Endothelial cell (in vitro differentiated cells): ENCODE measurements around the gene DUOX2. TPM values are rescaled to one million over a fixed set of nuclear protein-coding genes. Genes with fewer than 3 reads are reported as not detected.

Experiments
- DNase-seq: peaks from one replicate; pipeline ENCODE4 v3.0.0; 2021; ENCODE audit warnings: low spot score
- H3K27ac Mint-ChIP-seq: one replicate; pipeline ENCODE4 v1.8.0; 2021; ENCODE audit warnings: mixed read lengths, inconsistent platforms; ENCODE audit not compliant: unreplicated experiment
- H3K27me3 Mint-ChIP-seq: one replicate; pipeline ENCODE4 v1.8.0; 2021; ENCODE audit warnings: mild to moderate bottlenecking, moderate library complexity, mixed read lengths, inconsistent platforms; ENCODE audit not compliant: unreplicated experiment
- H3K36me3 Mint-ChIP-seq: one replicate; pipeline ENCODE4 v1.8.0; 2021; ENCODE audit warnings: mild to moderate bottlenecking, low read depth, mixed read lengths, inconsistent platforms; ENCODE audit not compliant: unreplicated experiment
- H3K4me1 Mint-ChIP-seq: one replicate; pipeline ENCODE4 v1.8.0; 2021; ENCODE audit warnings: mild to moderate bottlenecking, mixed read lengths, inconsistent platforms; ENCODE audit not compliant: unreplicated experiment
- H3K4me3 Mint-ChIP-seq: one replicate; pipeline ENCODE4 v1.8.0; 2021; ENCODE audit warnings: mild to moderate bottlenecking, mixed read lengths, inconsistent platforms; ENCODE audit not compliant: unreplicated experiment
- H3K9me3 Mint-ChIP-seq: one replicate; pipeline ENCODE4 v1.8.0; 2021; ENCODE audit warnings: mixed read lengths, inconsistent platforms; ENCODE audit not compliant: unreplicated experiment
- CTCF ChIP-seq: fragments of 200-600 bp; sonication (generic); IDR thresholded peaks from one replicate; pipeline ENCODE4 v1.5.0; 2021; ENCODE audit warnings: antibody characterized with exemption; ENCODE audit not compliant: unreplicated experiment
- total RNA-seq: library from RNA; stranded (reverse); fragmentation: NEBNext Ultra II Directional; extraction: Animal tissue kit (Norgen Biotek cat#: 25700); gene quantifications from one replicate; pipeline ENCODE4 v1.2.1, GENCODE V29; 2021; ENCODE audit not compliant: unreplicated experiment

DUOX2 gene
- total RNA-seq, 1 donor from 2014 or later, result 1.2 TPM

- TF ChIP-seq CTCF, result no peak
- peaks cover 8% of the 10 kb centered on the region for H3K36me3 Mint-ChIP-seq
- H3K9me3 Mint-ChIP-seq, result peaks cover 3% of the 10 kb centered on the region
- H3K27ac Mint-ChIP-seq, result no peak overlapping the region
- H3K4me1 Mint-ChIP-seq, result peaks cover 16% of the 10 kb centered on the region
- peaks cover 13% of the 10 kb centered on the region for H3K27me3 Mint-ChIP-seq
- no peak for DNase-seq
- no peak overlapping the region for H3K4me3 Mint-ChIP-seq
Observed at GRCh38 chr15:45156744-45157455, 42.9 kb upstream of the DUOX2 start.

DNA sequence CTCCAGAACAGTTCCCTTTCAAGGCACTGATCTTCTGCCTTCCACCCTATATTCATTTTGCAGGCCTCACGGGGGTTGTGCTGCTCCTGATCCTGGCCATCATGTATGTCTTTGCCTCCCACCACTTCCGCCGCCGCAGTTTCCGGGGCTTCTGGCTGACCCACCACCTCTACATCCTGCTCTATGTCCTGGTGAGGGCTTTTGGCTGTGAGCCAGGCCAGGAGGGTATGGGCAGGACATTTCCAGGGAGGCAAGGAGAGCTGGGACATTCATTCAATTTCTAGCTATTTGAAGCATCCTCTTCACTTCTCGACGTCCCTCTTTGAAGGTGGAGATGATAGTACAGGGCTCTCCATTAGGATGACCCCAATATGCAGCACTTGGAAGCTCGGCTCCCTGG lies 41.8 kb upstream of the DUOX2 start:
- peak overlapping the region; percentile 59 for H3K4me3 Mint-ChIP-seq
- no peak overlapping the region for H3K27ac Mint-ChIP-seq
- no peak for DNase-seq
- H3K36me3 Mint-ChIP-seq, result peaks cover 8% of the 10 kb centered on the region
- peaks cover 13% of the 10 kb centered on the region for H3K4me1 Mint-ChIP-seq
- H3K9me3 Mint-ChIP-seq, result peaks cover 3% of the 10 kb centered on the region
- no peak for TF ChIP-seq CTCF
- peaks cover 13% of the 10 kb centered on the region for H3K27me3 Mint-ChIP-seq

- H3K4me3 Mint-ChIP-seq, result no peak overlapping the region
- H3K27ac Mint-ChIP-seq, result no peak overlapping the region
- peaks cover 3% of the 10 kb centered on the region for H3K9me3 Mint-ChIP-seq
- no peak for TF ChIP-seq CTCF
- H3K4me1 Mint-ChIP-seq, result peaks cover 5% of the 10 kb centered on the region
- peaks cover 8% of the 10 kb centered on the region for H3K36me3 Mint-ChIP-seq
- no peak for DNase-seq
- H3K27me3 Mint-ChIP-seq, result peaks cover 2% of the 10 kb centered on the region
Observed at GRCh38 chr15:45151998-45152828, 38.2 kb upstream of the DUOX2 start.

DNA sequence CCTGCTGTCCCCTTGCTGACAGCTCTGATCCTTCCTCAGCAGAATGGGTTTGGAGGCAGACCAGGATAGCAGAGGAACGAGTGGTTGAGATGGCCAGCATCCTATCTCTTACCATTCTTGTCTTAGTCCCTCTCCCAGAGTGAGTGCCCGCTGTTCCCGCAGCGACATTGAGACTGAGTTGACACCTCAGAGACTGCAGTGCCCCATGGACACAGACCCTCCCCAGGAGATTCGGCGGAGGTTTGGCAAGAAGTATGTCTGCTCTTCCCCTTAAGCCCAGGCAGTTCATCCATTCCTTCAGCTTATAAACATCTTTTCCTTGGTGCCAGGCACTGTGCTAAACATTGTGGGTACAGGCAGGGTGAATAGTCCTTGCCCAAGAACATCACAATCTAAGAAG lies 37.0 kb upstream of the DUOX2 start:
- Mint-ChIP-seq H3K27ac (no peak overlapping the region), H3K36me3 (peaks cover 8% of the 10 kb centered on the region), H3K4me1 (peaks cover 5% of the 10 kb centered on the region), H3K27me3 (peaks cover 3% of the 10 kb centered on the region), H3K9me3 (no peaks in the 10 kb centered on the region), H3K4me3 (no peak overlapping the region)
- DNase-seq, result no peak
- no peak for TF ChIP-seq CTCF

DNA sequence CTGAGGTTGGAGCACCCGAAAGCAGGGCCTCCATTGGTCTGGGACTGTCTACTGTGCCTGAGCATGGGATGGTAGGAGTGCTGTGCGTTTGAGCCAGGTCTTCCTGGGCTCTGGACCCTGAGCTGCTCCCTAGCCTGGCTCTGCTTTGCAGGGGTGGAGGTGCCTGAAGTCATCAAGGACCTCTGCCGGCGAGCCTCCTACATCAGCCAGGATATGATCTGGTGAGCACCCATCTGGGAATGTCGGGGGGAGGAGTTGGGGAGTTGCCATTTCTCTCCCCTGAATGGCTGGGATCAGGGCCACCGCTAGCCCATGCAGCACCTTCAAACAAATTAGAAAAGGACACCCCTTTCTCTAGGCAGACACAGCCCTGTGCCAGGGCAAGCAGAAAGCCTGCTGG lies 36.5 kb upstream of the DUOX2 start:
- no peak overlapping the region for H3K4me3 Mint-ChIP-seq
- H3K27ac Mint-ChIP-seq, result no peak overlapping the region
- H3K9me3 Mint-ChIP-seq, result no peaks in the 10 kb centered on the region
- H3K36me3 Mint-ChIP-seq, result peaks cover 8% of the 10 kb centered on the region
- H3K4me1 Mint-ChIP-seq, result no peaks in the 10 kb centered on the region
- peaks cover 4% of the 10 kb centered on the region for H3K27me3 Mint-ChIP-seq
- no peak for DNase-seq
- no peak for TF ChIP-seq CTCF
